NT2/D1 (cell line): Measurements from ENCODE around the gene NELFB.

Experiments
- DNase-seq: peaks from one replicate; pipeline ENCODE4 v3.0.0-alpha.2; 2011; ENCODE audit warnings: low read depth, low spot score
- H3K27me3 ChIP-seq: 2 replicates; pipeline ENCODE4 v1.6.0; 2011; ENCODE audit warnings: mild to moderate bottlenecking; ENCODE audit not compliant: insufficient read length, insufficient read depth
- H3K36me3 ChIP-seq: 2 replicates; pipeline ENCODE4 v1.6.1; 2011; ENCODE audit warnings: mild to moderate bottlenecking, low read length, mixed read lengths; ENCODE audit not compliant: insufficient read depth, insufficient read length
- H3K4me1 ChIP-seq: 2 replicates; pipeline ENCODE4 v1.5.1; 2011; ENCODE audit not compliant: insufficient read depth, insufficient read length
- H3K4me3 ChIP-seq: 2 replicates; pipeline ENCODE4 v1.5.1; 2011; ENCODE audit warnings: low read depth; ENCODE audit not compliant: insufficient read length
- H3K9ac ChIP-seq: 2 replicates; pipeline ENCODE4 v1.6.0; 2011; ENCODE audit warnings: low read depth; ENCODE audit not compliant: insufficient read length
- H3K9me3 ChIP-seq: 2 replicates; pipeline ENCODE4 v1.5.1; 2011; ENCODE audit warnings: mild to moderate bottlenecking, low read length; ENCODE audit not compliant: insufficient read depth
- SUZ12 ChIP-seq: IDR thresholded peaks from 2 replicates; pipeline ENCODE4 v1.6.1; 2011; ENCODE audit not compliant: insufficient read length, insufficient read depth; ENCODE audit errors: extremely low read depth
- YY1 ChIP-seq: IDR thresholded peaks from 2 replicates; pipeline ENCODE4 v1.6.1; 2011; ENCODE audit not compliant: insufficient read length, insufficient read depth
- ZNF274 ChIP-seq: IDR thresholded peaks from 2 replicates; pipeline ENCODE4 v1.6.1; 2011; ENCODE audit warnings: mild to moderate bottlenecking, low read depth, low read length

NELFB gene

GRCh38 chr9:137278721-137279711 is 23.9 kb downstream of the NELFB start:
- no peak for DNase-seq
- Histone ChIP-seq H3K36me3 (peaks cover 38% of the 10 kb centered on the region), H3K27me3 (peaks cover 3% of the 10 kb centered on the region), H3K4me1 (peaks cover 42% of the 10 kb centered on the region), H3K9me3 (peaks cover 14% of the 10 kb centered on the region; the same call in 1 of the 2 replicates), H3K4me3 (peak overlapping the region; percentile 26), H3K9ac (peak overlapping the region; percentile 70)
- no peak for TF ChIP-seq ZNF274
- no peak for TF ChIP-seq SUZ12
- no peak for TF ChIP-seq YY1

GRCh38 chr9:137279741-137280473 is 24.8 kb downstream of the NELFB start:
- TF ChIP-seq SUZ12 (no peak), YY1 (no peak), ZNF274 (no peak)
- no peak for DNase-seq
- Histone ChIP-seq H3K4me3 (no peak overlapping the region), H3K27me3 (peaks cover 3% of the 10 kb centered on the region), H3K9me3 (peaks cover 14% of the 10 kb centered on the region; the same call in 1 of the 2 replicates), H3K9ac (no peak overlapping the region), H3K36me3 (peaks cover 31% of the 10 kb centered on the region), H3K4me1 (peaks cover 36% of the 10 kb centered on the region)

- Histone ChIP-seq H3K27me3 (peaks cover 3% of the 10 kb centered on the region), H3K9ac (peak overlapping the region; percentile 80), H3K4me1 (peaks cover 30% of the 10 kb centered on the region), H3K36me3 (peaks cover 26% of the 10 kb centered on the region), H3K4me3 (peak overlapping the region; percentile 69), H3K9me3 (peaks cover 14% of the 10 kb centered on the region; the same call in 1 of the 2 replicates)
- TF ChIP-seq YY1: no peak
- TF ChIP-seq ZNF274: no peak
- no peak for TF ChIP-seq SUZ12
- no peak for DNase-seq
Measured at GRCh38 chr9:137280474-137281344, 25.6 kb downstream of the NELFB start.

GRCh38 chr9:137281345-137282116 is 26.4 kb downstream of the NELFB start:
- TF ChIP-seq YY1 (no peak), ZNF274 (no peak), SUZ12 (no peak)
- peak overlapping the region; percentile 69 for H3K4me3 ChIP-seq

GRCh38 chr9:137286975-137287383 is 31.9 kb downstream of the NELFB start:
- Histone ChIP-seq H3K27me3 (no peaks in the 10 kb centered on the region), H3K36me3 (peaks cover 9% of the 10 kb centered on the region), H3K9me3 (peaks cover 10% of the 10 kb centered on the region; the same call in 1 of the 2 replicates), H3K9ac (no peak overlapping the region), H3K4me1 (no peaks in the 10 kb centered on the region), H3K4me3 (no peak overlapping the region)
- no peak for TF ChIP-seq SUZ12
- TF ChIP-seq ZNF274: no peak
- no peak for TF ChIP-seq YY1
- no peak for DNase-seq

More at GRCh38 chr9:137281345-137282116, 26.4 kb downstream of the NELFB start:
- Histone ChIP-seq H3K36me3 (peaks cover 24% of the 10 kb centered on the region), H3K9ac (peak overlapping the region; percentile 80), H3K27me3 (peaks cover 3% of the 10 kb centered on the region), H3K4me1 (peaks cover 22% of the 10 kb centered on the region), H3K9me3 (peaks cover 14% of the 10 kb centered on the region; the same call in 1 of the 2 replicates)
- no peak for DNase-seq

- peaks cover 17% of the 10 kb centered on the region for H3K4me1 ChIP-seq
- H3K27me3 ChIP-seq: peaks cover 18% of the 10 kb centered on the region
- peaks cover 5% of the 10 kb centered on the region; the same call in 1 of the 2 replicates for H3K9me3 ChIP-seq
- no peak overlapping the region for H3K4me3 ChIP-seq
- TF ChIP-seq ZNF274: no peak
- TF ChIP-seq SUZ12: no peak
- TF ChIP-seq YY1: no peak
- H3K9ac ChIP-seq: peak overlapping the region; percentile 42
- peaks cover under 1% of the 10 kb centered on the region for H3K36me3 ChIP-seq
- DNase-seq: no peak
Measured at GRCh38 chr9:137293094-137293481, 38.0 kb downstream of the NELFB start.
